WTC11 (cell line): ENCODE measurements around the gene CDK5R2. TPM values are rescaled to one million over a fixed set of nuclear protein-coding genes. Genes with fewer than 3 reads are reported as not detected.
A peak's percentile ranks its signal among the peaks of the same experiment; 100 is the strongest.

Experiments
- ATAC-seq: fragments of 200-7000 bp; cut with Tn5 transposase; 2 replicates; pipeline ENCODE4 v1.10.0; 2021; ENCODE audit warnings: mild to moderate bottlenecking, moderate library complexity
- CTCF ChIA-PET: fragments of 300-600 bp; sonication (Branson Sonifier 250); formaldehyde crosslinking; loops from one replicate; lab custom pipeline; 2021; ENCODE audit warnings: antibody characterized with exemption; lab: Charles Lee
- POLR2A ChIA-PET: fragments of 350-600 bp; sonication (Branson Sonifier 250); formaldehyde crosslinking; loops from one replicate; lab custom pipeline; 2021; ENCODE audit warnings: antibody characterized with exemption; lab: Charles Lee
- DNase-seq: peaks from one replicate; pipeline ENCODE4 v3.0.0; 2021; ENCODE audit warnings: low spot score
- H3K27ac Mint-ChIP-seq: 2 replicates; pipeline ENCODE4 v1.8.0; 2021; ENCODE audit warnings: mixed read lengths
- H3K27me3 Mint-ChIP-seq: 2 replicates; pipeline ENCODE4 v1.8.0; 2021; ENCODE audit warnings: low read depth, mild to moderate bottlenecking, moderate library complexity, mixed read lengths
- H3K36me3 Mint-ChIP-seq: 2 replicates; pipeline ENCODE4 v1.8.0; 2021; ENCODE audit warnings: mixed read lengths
- H3K4me1 Mint-ChIP-seq: 2 replicates; pipeline ENCODE4 v1.8.0; 2022; ENCODE audit warnings: mixed read lengths
- H3K4me3 Mint-ChIP-seq: 2 replicates; pipeline ENCODE4 v1.8.0; 2021; ENCODE audit warnings: mild to moderate bottlenecking, moderate library complexity, mixed read lengths
- H3K9me3 Mint-ChIP-seq: 2 replicates; pipeline ENCODE4 v1.8.0; 2021; ENCODE audit warnings: mixed read lengths
- CREM ChIP-seq: sonication (generic); formaldehyde crosslinking; IDR thresholded peaks from 2 replicates; pipeline ENCODE4 v1.8.1; 2022; ENCODE audit warnings: mild to moderate bottlenecking, missing genetic modification reagents, moderate library complexity
- NFE2L1 ChIP-seq: sonication (generic); formaldehyde crosslinking; IDR thresholded peaks from 2 replicates; pipeline ENCODE4 v1.8.1; 2023; ENCODE audit warnings: missing genetic modification reagents
- RORB ChIP-seq: fragments of 250-450 bp; sonication (Bioruptor Pico); IDR thresholded peaks from 2 replicates; pipeline ENCODE4 v1.9.0; 2021; ENCODE audit warnings: mild to moderate bottlenecking
- SMAD3 ChIP-seq: sonication (generic); formaldehyde crosslinking; IDR thresholded peaks from 2 replicates; pipeline ENCODE4 v1.8.0; 2022; ENCODE audit warnings: missing genetic modification reagents, mild to moderate bottlenecking, borderline replicate concordance
- SOX15 ChIP-seq: fragments of 250-450 bp; sonication (Bioruptor Pico); IDR thresholded peaks from 2 replicates; pipeline ENCODE4 v1.9.0; 2021; ENCODE audit warnings: mild to moderate bottlenecking
- SP1 ChIP-seq: sonication (generic); formaldehyde crosslinking; conservative IDR thresholded peaks from 2 replicates; pipeline ENCODE4 v1.8.1; 2022; ENCODE audit warnings: missing genetic modification reagents
- TEAD1 ChIP-seq: sonication (generic); formaldehyde crosslinking; IDR thresholded peaks from 2 replicates; pipeline ENCODE4 v1.8.0; 2022; ENCODE audit warnings: mild to moderate bottlenecking, missing genetic modification reagents
- ZNF138 ChIP-seq: sonication (generic); formaldehyde crosslinking; conservative IDR thresholded peaks from 2 replicates; pipeline ENCODE4 v1.8.1; 2022; ENCODE audit warnings: mild to moderate bottlenecking, moderate library complexity, missing genetic modification reagents
- ZNF219 ChIP-seq: sonication (generic); formaldehyde crosslinking; IDR thresholded peaks from 2 replicates; pipeline ENCODE4 v1.8.0; 2023; ENCODE audit warnings: missing genetic modification reagents, mild to moderate bottlenecking, borderline replicate concordance
- ZNF671 ChIP-seq: fragments of 250-450 bp; sonication (Bioruptor Pico); IDR thresholded peaks from 2 replicates; pipeline ENCODE4 v1.8.0; 2021; ENCODE audit warnings: mild to moderate bottlenecking
- total RNA-seq: library from RNA; stranded (reverse); gene quantifications from 3 replicates; pipeline ENCODE4 v1.2.3, GENCODE V29; 2021
- TF ChIP-seq, protein P1 (sequence below): sonication (generic); formaldehyde crosslinking; IDR thresholded peaks from 2 replicates; pipeline ENCODE4 v1.8.0; 2022; ENCODE audit warnings: mild to moderate bottlenecking, missing genetic modification reagents
- TF ChIP-seq, protein P2 (sequence below): sonication (generic); formaldehyde crosslinking; IDR thresholded peaks from 2 replicates; pipeline ENCODE4 v1.8.0; 2023; ENCODE audit warnings: missing genetic modification reagents
- TF ChIP-seq, protein P3 (sequence below): fragments of 250-450 bp; sonication (Bioruptor Pico); IDR thresholded peaks from 2 replicates; pipeline ENCODE4 v1.9.0; 2021; ENCODE audit warnings: mild to moderate bottlenecking
- TF ChIP-seq, protein P4 (sequence below): sonication (generic); formaldehyde crosslinking; IDR thresholded peaks from 2 replicates; pipeline ENCODE4 v1.8.0; 2022; ENCODE audit warnings: missing genetic modification reagents
- TF ChIP-seq, protein P5 (sequence below): sonication (generic); formaldehyde crosslinking; IDR thresholded peaks from 2 replicates; pipeline ENCODE4 v1.8.0; 2022; ENCODE audit warnings: mild to moderate bottlenecking, missing genetic modification reagents
- TF ChIP-seq, protein P6 (sequence below): fragments of 250-450 bp; sonication (Bioruptor Pico); IDR thresholded peaks from 2 replicates; pipeline ENCODE4 v1.9.0; 2021; ENCODE audit warnings: mild to moderate bottlenecking, borderline replicate concordance
- TF ChIP-seq, protein P7 (sequence below): sonication (generic); formaldehyde crosslinking; IDR thresholded peaks from 2 replicates; pipeline ENCODE4 v1.8.1; 2023; ENCODE audit warnings: mild to moderate bottlenecking, missing genetic modification reagents

CDK5R2 gene
- total RNA-seq, 1 experiment from 2014 or later: 0.26 TPM

DNA sequence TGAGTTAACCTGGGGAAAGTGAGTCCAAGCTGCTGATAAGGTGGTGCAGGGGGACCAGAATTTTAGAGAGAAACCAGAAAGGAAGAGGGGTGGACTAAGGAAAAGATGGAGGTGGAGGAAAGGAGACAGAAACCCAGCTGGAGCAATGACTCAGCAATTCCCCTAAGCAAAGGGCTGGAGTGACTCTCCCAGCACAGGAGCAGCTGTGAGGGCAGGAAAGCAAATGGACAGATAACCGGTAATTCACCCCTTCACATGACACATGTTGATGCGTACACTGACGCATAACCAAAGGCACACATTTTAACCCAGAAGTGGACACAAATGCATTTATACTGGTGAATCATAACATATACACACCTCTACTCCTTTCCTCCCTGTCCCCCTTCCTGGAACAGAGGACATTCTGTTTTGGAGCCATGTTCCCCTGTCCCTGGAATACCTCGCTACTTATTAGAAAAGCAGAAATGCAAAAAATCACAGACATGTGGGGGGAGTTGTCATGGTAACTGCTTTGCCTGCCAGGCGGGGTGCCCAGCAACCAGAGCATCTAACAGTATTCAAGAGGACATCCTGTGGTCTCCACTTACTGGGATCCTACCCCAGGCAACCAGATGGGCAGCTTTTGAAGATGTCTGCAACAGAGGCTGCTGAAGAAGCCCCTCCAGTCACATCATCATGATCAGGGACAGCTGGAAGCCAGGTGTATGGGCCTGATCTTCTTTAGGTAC lies 4.7 kb downstream of the CDK5R2 start:
- ChIA-PET POLR2A (interaction anchor here (0.6 kb wide), 1 partner anchor 482 kb away, joined by 3 read pairs; no protein-coding TSS in a partner anchor), CTCF (interaction anchor here (0.8 to 8.8 kb wide), 11 partner anchors 11 to 94 kb away, joined by 3 to 116 read pairs (median 7); no protein-coding TSS in a partner anchor)
- ATAC-seq: no peak
- Mint-ChIP-seq H3K27ac (no peak overlapping the region), H3K36me3 (no peaks in the 10 kb centered on the region), H3K27me3 (peaks cover 86% of the 10 kb centered on the region), H3K4me1 (peaks cover 27% of the 10 kb centered on the region), H3K9me3 (peaks cover 4% of the 10 kb centered on the region; the same call in 1 of the 2 replicates), H3K4me3 (peak overlapping the region; percentile 77)
- DNase-seq: no peak
- TF ChIP-seq, protein P1, sequence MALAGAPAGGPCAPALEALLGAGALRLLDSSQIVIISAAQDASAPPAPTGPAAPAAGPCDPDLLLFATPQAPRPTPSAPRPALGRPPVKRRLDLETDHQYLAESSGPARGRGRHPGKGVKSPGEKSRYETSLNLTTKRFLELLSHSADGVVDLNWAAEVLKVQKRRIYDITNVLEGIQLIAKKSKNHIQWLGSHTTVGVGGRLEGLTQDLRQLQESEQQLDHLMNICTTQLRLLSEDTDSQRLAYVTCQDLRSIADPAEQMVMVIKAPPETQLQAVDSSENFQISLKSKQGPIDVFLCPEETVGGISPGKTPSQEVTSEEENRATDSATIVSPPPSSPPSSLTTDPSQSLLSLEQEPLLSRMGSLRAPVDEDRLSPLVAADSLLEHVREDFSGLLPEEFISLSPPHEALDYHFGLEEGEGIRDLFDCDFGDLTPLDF: no peak
- TF ChIP-seq SP1 (CRISPR knock-in tag): no peak
- TF ChIP-seq NFE2L1: peak; percentile 89; the same call in 1 of the 2 replicates
- TF ChIP-seq, protein P2, sequence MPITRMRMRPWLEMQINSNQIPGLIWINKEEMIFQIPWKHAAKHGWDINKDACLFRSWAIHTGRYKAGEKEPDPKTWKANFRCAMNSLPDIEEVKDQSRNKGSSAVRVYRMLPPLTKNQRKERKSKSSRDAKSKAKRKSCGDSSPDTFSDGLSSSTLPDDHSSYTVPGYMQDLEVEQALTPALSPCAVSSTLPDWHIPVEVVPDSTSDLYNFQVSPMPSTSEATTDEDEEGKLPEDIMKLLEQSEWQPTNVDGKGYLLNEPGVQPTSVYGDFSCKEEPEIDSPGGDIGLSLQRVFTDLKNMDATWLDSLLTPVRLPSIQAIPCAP (CRISPR knock-in tag): no peak
- no peak for TF ChIP-seq ZNF138 (CRISPR knock-in tag)
- no peak for TF ChIP-seq ZNF671 (CRISPR knock-in tag)

DNA sequence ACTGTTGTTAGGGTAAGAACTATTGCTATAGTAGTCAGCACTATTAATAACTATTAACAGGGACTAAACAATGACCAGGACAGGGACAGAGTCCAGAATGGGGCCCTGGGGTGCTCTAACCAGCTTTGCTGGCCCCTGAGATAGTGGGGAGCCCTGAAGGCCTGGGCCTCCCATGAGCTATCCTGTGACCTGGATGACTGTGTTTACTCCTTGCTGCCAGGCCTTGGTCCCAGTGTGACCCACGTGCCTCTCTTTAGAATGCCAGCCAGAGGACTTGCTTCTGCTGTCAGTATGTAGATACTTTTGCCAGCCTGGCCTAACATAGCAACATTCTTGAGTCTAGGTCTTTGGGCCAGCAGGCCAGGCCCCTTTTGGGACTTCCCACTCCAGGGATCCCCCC lies 11.4 kb downstream of the CDK5R2 start:
- TF ChIP-seq SMAD3 (CRISPR knock-in tag) (no peak), ZNF138 (CRISPR knock-in tag) (no peak), TEAD1 (no peak), RORB (CRISPR knock-in tag) (no peak), ZNF219 (CRISPR knock-in tag) (no peak), SOX15 (CRISPR knock-in tag) (no peak), CREM (CRISPR knock-in tag) (no peak)
- TF ChIP-seq, protein P3, sequence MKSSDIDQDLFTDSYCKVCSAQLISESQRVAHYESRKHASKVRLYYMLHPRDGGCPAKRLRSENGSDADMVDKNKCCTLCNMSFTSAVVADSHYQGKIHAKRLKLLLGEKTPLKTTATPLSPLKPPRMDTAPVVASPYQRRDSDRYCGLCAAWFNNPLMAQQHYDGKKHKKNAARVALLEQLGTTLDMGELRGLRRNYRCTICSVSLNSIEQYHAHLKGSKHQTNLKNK (CRISPR knock-in tag): no peak
- TF ChIP-seq, protein P4, sequence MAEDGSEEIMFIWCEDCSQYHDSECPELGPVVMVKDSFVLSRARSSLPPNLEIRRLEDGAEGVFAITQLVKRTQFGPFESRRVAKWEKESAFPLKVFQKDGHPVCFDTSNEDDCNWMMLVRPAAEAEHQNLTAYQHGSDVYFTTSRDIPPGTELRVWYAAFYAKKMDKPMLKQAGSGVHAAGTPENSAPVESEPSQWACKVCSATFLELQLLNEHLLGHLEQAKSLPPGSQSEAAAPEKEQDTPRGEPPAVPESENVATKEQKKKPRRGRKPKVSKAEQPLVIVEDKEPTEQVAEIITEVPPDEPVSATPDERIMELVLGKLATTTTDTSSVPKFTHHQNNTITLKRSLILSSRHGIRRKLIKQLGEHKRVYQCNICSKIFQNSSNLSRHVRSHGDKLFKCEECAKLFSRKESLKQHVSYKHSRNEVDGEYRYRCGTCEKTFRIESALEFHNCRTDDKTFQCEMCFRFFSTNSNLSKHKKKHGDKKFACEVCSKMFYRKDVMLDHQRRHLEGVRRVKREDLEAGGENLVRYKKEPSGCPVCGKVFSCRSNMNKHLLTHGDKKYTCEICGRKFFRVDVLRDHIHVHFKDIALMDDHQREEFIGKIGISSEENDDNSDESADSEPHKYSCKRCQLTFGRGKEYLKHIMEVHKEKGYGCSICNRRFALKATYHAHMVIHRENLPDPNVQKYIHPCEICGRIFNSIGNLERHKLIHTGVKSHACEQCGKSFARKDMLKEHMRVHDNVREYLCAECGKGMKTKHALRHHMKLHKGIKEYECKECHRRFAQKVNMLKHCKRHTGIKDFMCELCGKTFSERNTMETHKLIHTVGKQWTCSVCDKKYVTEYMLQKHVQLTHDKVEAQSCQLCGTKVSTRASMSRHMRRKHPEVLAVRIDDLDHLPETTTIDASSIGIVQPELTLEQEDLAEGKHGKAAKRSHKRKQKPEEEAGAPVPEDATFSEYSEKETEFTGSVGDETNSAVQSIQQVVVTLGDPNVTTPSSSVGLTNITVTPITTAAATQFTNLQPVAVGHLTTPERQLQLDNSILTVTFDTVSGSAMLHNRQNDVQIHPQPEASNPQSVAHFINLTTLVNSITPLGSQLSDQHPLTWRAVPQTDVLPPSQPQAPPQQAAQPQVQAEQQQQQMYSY (CRISPR knock-in tag): no peak
- TF ChIP-seq, protein P5, sequence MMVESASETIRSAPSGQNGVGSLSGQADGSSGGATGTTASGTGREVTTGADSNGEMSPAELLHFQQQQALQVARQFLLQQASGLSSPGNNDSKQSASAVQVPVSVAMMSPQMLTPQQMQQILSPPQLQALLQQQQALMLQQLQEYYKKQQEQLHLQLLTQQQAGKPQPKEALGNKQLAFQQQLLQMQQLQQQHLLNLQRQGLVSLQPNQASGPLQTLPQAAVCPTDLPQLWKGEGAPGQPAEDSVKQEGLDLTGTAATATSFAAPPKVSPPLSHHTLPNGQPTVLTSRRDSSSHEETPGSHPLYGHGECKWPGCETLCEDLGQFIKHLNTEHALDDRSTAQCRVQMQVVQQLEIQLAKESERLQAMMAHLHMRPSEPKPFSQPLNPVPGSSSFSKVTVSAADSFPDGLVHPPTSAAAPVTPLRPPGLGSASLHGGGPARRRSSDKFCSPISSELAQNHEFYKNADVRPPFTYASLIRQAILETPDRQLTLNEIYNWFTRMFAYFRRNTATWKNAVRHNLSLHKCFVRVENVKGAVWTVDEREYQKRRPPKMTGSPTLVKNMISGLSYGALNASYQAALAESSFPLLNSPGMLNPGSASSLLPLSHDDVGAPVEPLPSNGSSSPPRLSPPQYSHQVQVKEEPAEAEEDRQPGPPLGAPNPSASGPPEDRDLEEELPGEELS (CRISPR knock-in tag): no peak
- TF ChIP-seq, protein P6, sequence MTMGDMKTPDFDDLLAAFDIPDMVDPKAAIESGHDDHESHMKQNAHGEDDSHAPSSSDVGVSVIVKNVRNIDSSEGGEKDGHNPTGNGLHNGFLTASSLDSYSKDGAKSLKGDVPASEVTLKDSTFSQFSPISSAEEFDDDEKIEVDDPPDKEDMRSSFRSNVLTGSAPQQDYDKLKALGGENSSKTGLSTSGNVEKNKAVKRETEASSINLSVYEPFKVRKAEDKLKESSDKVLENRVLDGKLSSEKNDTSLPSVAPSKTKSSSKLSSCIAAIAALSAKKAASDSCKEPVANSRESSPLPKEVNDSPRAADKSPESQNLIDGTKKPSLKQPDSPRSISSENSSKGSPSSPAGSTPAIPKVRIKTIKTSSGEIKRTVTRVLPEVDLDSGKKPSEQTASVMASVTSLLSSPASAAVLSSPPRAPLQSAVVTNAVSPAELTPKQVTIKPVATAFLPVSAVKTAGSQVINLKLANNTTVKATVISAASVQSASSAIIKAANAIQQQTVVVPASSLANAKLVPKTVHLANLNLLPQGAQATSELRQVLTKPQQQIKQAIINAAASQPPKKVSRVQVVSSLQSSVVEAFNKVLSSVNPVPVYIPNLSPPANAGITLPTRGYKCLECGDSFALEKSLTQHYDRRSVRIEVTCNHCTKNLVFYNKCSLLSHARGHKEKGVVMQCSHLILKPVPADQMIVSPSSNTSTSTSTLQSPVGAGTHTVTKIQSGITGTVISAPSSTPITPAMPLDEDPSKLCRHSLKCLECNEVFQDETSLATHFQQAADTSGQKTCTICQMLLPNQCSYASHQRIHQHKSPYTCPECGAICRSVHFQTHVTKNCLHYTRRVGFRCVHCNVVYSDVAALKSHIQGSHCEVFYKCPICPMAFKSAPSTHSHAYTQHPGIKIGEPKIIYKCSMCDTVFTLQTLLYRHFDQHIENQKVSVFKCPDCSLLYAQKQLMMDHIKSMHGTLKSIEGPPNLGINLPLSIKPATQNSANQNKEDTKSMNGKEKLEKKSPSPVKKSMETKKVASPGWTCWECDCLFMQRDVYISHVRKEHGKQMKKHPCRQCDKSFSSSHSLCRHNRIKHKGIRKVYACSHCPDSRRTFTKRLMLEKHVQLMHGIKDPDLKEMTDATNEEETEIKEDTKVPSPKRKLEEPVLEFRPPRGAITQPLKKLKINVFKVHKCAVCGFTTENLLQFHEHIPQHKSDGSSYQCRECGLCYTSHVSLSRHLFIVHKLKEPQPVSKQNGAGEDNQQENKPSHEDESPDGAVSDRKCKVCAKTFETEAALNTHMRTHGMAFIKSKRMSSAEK (CRISPR knock-in tag): no peak
- TF ChIP-seq, protein P7, sequence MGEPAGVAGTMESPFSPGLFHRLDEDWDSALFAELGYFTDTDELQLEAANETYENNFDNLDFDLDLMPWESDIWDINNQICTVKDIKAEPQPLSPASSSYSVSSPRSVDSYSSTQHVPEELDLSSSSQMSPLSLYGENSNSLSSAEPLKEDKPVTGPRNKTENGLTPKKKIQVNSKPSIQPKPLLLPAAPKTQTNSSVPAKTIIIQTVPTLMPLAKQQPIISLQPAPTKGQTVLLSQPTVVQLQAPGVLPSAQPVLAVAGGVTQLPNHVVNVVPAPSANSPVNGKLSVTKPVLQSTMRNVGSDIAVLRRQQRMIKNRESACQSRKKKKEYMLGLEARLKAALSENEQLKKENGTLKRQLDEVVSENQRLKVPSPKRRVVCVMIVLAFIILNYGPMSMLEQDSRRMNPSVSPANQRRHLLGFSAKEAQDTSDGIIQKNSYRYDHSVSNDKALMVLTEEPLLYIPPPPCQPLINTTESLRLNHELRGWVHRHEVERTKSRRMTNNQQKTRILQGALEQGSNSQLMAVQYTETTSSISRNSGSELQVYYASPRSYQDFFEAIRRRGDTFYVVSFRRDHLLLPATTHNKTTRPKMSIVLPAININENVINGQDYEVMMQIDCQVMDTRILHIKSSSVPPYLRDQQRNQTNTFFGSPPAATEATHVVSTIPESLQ (CRISPR knock-in tag): no peak
- ChIA-PET CTCF (interaction anchor here (1.0 to 2.3 kb wide), 2 partner anchors 10 to 31 kb away, joined by 3 to 19 read pairs; no protein-coding TSS in a partner anchor), POLR2A (no interaction called here)
- H3K27me3 Mint-ChIP-seq: peaks cover 81% of the 10 kb centered on the region
- H3K27ac Mint-ChIP-seq: no peak overlapping the region
- DNase-seq (no peak), ATAC-seq (no peak)
- H3K36me3 Mint-ChIP-seq: no peaks in the 10 kb centered on the region
- no peak overlapping the region for H3K4me3 Mint-ChIP-seq
- H3K4me1 Mint-ChIP-seq: no peaks in the 10 kb centered on the region
- peaks cover 5% of the 10 kb centered on the region; the same call in 1 of the 2 replicates for H3K9me3 Mint-ChIP-seq
